K562 (cell line): ENCODE data around the gene C2. TPM values are rescaled to one million over a fixed set of nuclear protein-coding genes. Genes with fewer than 3 reads are reported as not detected.
A peak's percentile ranks its signal among the peaks of the same experiment; 100 is the strongest.

ENCODE experiments used
- C11orf30 ChIP-seq: fragments of 450-650 bp; IDR thresholded peaks from 2 replicates; pipeline ENCODE4 v1.6.1; 2016; ENCODE audit warnings: low read depth, mild to moderate bottlenecking
- DPF2 ChIP-seq: fragments of 450-650 bp; IDR thresholded peaks from 2 replicates; pipeline ENCODE4 v1.6.1; 2016
- MAZ ChIP-seq, 2 experiments: fragments of 450-650 bp in 1 of 2; sonication (generic) in 1 of 2; formaldehyde crosslinking; IDR thresholded peaks in 1 of 2; conservative IDR thresholded peaks in 1 of 2; 2 replicates each; pipeline versions ENCODE4 v1.4.0 to v1.5.0; 2020; ENCODE audit warnings: mild to moderate bottlenecking in 1 of 2, missing genetic modification reagents in 1 of 2
- OTX1 ChIP-seq: fragments of 450-650 bp; formaldehyde crosslinking; IDR thresholded peaks from 2 replicates; pipeline ENCODE4 v1.4.0; 2022; ENCODE audit warnings: mild to moderate bottlenecking
- polyA plus RNA-seq, 8 experiments: library from polyadenylated mRNA; depleted of rRNA in 4 of 8; stranded (reverse) in 5 of 8; unstranded in 3 of 8; fragments of >200 nt; fragmentation: Nextera tagmentation in 2 of 8; fragmentation: Illumina TruSeq in 1 of 8; extraction: Ambion mirVana in 2 of 8; extraction: Trizol in 1 of 8; gene quantifications; 2 replicates each; pipeline versions ENCODE4 v1.2.1 to v1.2.3, GENCODE V29; 2011 to 2014; ENCODE audit warnings: inconsistent platforms in 1 of 8, missing spikeins in 1 of 8
- total RNA-seq, 7 experiments: library from RNA; depleted of rRNA in 6 of 7; stranded (reverse); fragments of >200 nt in 6 of 7; fragmentation: Illumina TruSeq in 2 of 7; extraction: Trizol in 2 of 7; gene quantifications; 2 replicates each; pipeline versions ENCODE4 v1.2.1 to v1.2.3, GENCODE V29; 2011 to 2021; ENCODE audit warnings: low replicate concordance in 1 of 7
- TF ChIP-seq, protein P1 (sequence below), 2 experiments: fragments of 150-350 bp in 1 of 2; IDR thresholded peaks; 2 replicates each; pipeline ENCODE4 v1.6.1; 2012 to 2016; ENCODE audit warnings: low read depth in 2 of 2, low read length in 2 of 2, mild to moderate bottlenecking in 1 of 2, moderate library complexity in 1 of 2
- TF ChIP-seq, protein P2 (sequence below): sonication (generic); formaldehyde crosslinking; IDR thresholded peaks from 2 replicates; pipeline ENCODE4 v1.8.0; 2022; ENCODE audit warnings: mild to moderate bottlenecking, missing genetic modification reagents

Gene C2
- total and polyA plus RNA-seq, 9 of the 15 experiments (the other 6 are each of a cell fraction or from before 2014, with no cell fraction given): 0.05 to 1.1 (median 0.39) TPM; not detected in 1

DNA sequence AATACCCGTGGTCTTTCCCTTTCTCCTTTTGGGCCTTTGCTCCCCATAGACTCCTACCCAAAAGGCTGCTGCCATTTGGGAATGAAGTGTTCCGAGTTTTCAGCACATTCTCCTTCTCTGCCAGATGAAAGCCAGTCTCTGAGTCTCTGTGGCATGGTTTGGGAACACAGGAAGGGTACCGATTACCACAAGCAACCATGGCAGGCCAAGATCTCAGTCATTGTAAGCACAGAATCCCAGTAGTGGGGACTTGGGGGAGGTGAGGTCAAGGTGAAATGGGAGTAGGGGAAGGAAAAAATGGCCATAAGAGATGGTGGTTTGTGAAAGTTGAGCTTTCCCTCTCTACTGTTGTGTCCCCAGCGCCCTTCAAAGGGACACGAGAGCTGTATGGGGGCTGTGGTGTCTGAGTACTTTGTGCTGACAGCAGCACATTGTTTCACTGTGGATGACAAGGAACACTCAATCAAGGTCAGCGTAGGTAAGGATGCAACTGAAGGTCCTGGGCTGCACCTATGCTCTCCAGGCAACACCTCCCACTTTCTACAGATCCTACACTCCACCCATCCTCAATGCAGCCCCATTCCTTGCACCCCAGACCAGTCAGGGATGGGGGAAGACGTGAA, 22.5 kb downstream of the C2 start (continued):
- TF ChIP-seq, protein P1, sequence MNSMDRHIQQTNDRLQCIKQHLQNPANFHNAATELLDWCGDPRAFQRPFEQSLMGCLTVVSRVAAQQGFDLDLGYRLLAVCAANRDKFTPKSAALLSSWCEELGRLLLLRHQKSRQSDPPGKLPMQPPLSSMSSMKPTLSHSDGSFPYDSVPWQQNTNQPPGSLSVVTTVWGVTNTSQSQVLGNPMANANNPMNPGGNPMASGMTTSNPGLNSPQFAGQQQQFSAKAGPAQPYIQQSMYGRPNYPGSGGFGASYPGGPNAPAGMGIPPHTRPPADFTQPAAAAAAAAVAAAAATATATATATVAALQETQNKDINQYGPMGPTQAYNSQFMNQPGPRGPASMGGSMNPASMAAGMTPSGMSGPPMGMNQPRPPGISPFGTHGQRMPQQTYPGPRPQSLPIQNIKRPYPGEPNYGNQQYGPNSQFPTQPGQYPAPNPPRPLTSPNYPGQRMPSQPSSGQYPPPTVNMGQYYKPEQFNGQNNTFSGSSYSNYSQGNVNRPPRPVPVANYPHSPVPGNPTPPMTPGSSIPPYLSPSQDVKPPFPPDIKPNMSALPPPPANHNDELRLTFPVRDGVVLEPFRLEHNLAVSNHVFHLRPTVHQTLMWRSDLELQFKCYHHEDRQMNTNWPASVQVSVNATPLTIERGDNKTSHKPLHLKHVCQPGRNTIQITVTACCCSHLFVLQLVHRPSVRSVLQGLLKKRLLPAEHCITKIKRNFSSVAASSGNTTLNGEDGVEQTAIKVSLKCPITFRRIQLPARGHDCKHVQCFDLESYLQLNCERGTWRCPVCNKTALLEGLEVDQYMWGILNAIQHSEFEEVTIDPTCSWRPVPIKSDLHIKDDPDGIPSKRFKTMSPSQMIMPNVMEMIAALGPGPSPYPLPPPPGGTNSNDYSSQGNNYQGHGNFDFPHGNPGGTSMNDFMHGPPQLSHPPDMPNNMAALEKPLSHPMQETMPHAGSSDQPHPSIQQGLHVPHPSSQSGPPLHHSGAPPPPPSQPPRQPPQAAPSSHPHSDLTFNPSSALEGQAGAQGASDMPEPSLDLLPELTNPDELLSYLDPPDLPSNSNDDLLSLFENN (IDR thresholded peaks at IDR 0.05; ENCODE audit: low read depth in 2 of 2, low read length in 2 of 2): no peak
- TF ChIP-seq DPF2: no peak
- TF ChIP-seq C11orf30: peak; percentile 43; the same call in 1 of the 2 replicates
- TF ChIP-seq, protein P2, sequence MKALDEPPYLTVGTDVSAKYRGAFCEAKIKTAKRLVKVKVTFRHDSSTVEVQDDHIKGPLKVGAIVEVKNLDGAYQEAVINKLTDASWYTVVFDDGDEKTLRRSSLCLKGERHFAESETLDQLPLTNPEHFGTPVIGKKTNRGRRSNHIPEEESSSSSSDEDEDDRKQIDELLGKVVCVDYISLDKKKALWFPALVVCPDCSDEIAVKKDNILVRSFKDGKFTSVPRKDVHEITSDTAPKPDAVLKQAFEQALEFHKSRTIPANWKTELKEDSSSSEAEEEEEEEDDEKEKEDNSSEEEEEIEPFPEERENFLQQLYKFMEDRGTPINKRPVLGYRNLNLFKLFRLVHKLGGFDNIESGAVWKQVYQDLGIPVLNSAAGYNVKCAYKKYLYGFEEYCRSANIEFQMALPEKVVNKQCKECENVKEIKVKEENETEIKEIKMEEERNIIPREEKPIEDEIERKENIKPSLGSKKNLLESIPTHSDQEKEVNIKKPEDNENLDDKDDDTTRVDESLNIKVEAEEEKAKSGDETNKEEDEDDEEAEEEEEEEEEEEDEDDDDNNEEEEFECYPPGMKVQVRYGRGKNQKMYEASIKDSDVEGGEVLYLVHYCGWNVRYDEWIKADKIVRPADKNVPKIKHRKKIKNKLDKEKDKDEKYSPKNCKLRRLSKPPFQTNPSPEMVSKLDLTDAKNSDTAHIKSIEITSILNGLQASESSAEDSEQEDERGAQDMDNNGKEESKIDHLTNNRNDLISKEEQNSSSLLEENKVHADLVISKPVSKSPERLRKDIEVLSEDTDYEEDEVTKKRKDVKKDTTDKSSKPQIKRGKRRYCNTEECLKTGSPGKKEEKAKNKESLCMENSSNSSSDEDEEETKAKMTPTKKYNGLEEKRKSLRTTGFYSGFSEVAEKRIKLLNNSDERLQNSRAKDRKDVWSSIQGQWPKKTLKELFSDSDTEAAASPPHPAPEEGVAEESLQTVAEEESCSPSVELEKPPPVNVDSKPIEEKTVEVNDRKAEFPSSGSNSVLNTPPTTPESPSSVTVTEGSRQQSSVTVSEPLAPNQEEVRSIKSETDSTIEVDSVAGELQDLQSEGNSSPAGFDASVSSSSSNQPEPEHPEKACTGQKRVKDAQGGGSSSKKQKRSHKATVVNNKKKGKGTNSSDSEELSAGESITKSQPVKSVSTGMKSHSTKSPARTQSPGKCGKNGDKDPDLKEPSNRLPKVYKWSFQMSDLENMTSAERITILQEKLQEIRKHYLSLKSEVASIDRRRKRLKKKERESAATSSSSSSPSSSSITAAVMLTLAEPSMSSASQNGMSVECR (CRISPR knock-in tag): no peak
- no peak for TF ChIP-seq MAZ (CRISPR knock-in tag; conservative IDR thresholded peaks at IDR 0.05 in 1 of 2, IDR thresholded peaks at IDR 0.05 in 1 of 2)
- TF ChIP-seq OTX1: no peak
